SH-SY5Y (cell line): ENCODE data around the gene LINC01488.

ENCODE experiments used
- GATA2 ChIP-seq: IDR thresholded peaks from 2 replicates; pipeline ENCODE4 v1.6.1; 2011; ENCODE audit warnings: mild to moderate bottlenecking, low read depth, low read length
- GATA3 ChIP-seq: IDR thresholded peaks from 2 replicates; pipeline ENCODE4 v1.6.1; 2011; ENCODE audit warnings: low read depth, mild to moderate bottlenecking, low read length, moderate library complexity

- no peak for TF ChIP-seq GATA2
- TF ChIP-seq GATA3: no peak
Observed at GRCh38 chr11:69437876-69438205, 43.6 kb upstream of the LINC01488 start.
